Tibial artery (tissue), 4 donors: ENCODE measurements around the gene CDK5.

Experiments
- DNase-seq, 2 donors: peaks; one replicate each; pipeline ENCODE4 v3.0.0-alpha.2; 2019
- H3K27ac ChIP-seq, 2 donors: fragments of 200-600 bp; sonication (generic) in 1 of 2; 1 replicate in 1 of 2; 2 replicates in 1 of 2; pipeline ENCODE4 v1.5.1; 2018 to 2019; ENCODE audit warnings: mild to moderate bottlenecking in 1 of 2
- H3K27me3 ChIP-seq, 2 donors: fragments of 200-600 bp; sonication (generic) in 1 of 2; one replicate each; pipeline versions ENCODE4 v1.5.1 to v1.6.0; 2016 to 2019
- H3K36me3 ChIP-seq, 3 donors: fragments of 200-600 bp; sonication (generic) in 2 of 3; one replicate each; pipeline ENCODE4 v1.5.1; 2016 to 2019; ENCODE audit warnings: mild to moderate bottlenecking in 2 of 3
- H3K4me1 ChIP-seq, 4 donors: fragments of 200-600 bp; sonication (generic) in 2 of 4; 1 replicate in 3 of 4; 2 replicates in 1 of 4; pipeline ENCODE4 v1.5.1; 2016 to 2019
- H3K4me3 ChIP-seq, 2 donors: fragments of 200-600 bp; sonication (generic) in 1 of 2; 1 replicate in 1 of 2; 2 replicates in 1 of 2; pipeline ENCODE4 v1.5.1; 2018 to 2019; ENCODE audit warnings: mild to moderate bottlenecking in 2 of 2
- H3K9me3 ChIP-seq, 3 donors: fragments of 200-600 bp; sonication (generic) in 1 of 3; one replicate each; pipeline ENCODE4 v1.5.1; 2016 to 2019
- CTCF ChIP-seq, 2 experiments: fragments of 200-600 bp in 1 of 2; fragments of 450-650 bp in 1 of 2; IDR thresholded peaks; one replicate each; pipeline ENCODE4 v1.5.1; 2017 to 2019; ENCODE audit warnings: antibody characterized with exemption in 2 of 2, mild to moderate bottlenecking in 1 of 2, moderate library complexity in 1 of 2
- intact Hi-C: fragments of 100-400 bp; cut with DNase I; formaldehyde crosslinking; loops from one replicate; pipeline ENCODE4 v1.15.0; 2023; ENCODE audit warnings: low total_unique reads

CDK5 gene

GRCh38 chr7:151093748-151094147, 36.1 kb upstream of the CDK5 start:
- no peak overlapping the region for H3K27ac ChIP-seq
- peaks cover 0 to 7% (median 0%) of the 10 kb centered on the region in 3 donors for H3K36me3 ChIP-seq
- no peak for TF ChIP-seq CTCF (IDR thresholded peaks at IDR 0.05)
- no peak overlapping the region for H3K4me3 ChIP-seq
- no peaks in the 10 kb centered on the region for H3K9me3 ChIP-seq
- no peaks in the 10 kb centered on the region for H3K27me3 ChIP-seq
- intact Hi-C loops, result no loop called here
- no peak for DNase-seq
- H3K4me1 ChIP-seq, result peaks cover 0 to 34% (median 10%) of the 10 kb centered on the region in 4 donors

GRCh38 chr7:151091988-151092387, 34.3 kb upstream of the CDK5 start:
- Histone ChIP-seq H3K4me1 (peaks cover 0 to 44% (median 19%) of the 10 kb centered on the region in 4 donors), H3K4me3 (no peak overlapping the region), H3K36me3 (no peaks in the 10 kb centered on the region), H3K27me3 (no peaks in the 10 kb centered on the region), H3K9me3 (no peaks in the 10 kb centered on the region), H3K27ac (no peak overlapping the region)
- DNase-seq, result no peak
- TF ChIP-seq CTCF (IDR thresholded peaks at IDR 0.05), result no peak
- intact Hi-C loops, result no loop called here

- no peak overlapping the region for H3K27ac ChIP-seq
- no peak for DNase-seq
- H3K36me3 ChIP-seq, result no peaks in the 10 kb centered on the region
- peaks cover 0 to 44% (median 19%) of the 10 kb centered on the region in 4 donors for H3K4me1 ChIP-seq
- no peaks in the 10 kb centered on the region for H3K27me3 ChIP-seq
- intact Hi-C loops, result no loop called here
- no peaks in the 10 kb centered on the region for H3K9me3 ChIP-seq
- TF ChIP-seq CTCF (IDR thresholded peaks at IDR 0.05), result no peak
- H3K4me3 ChIP-seq, result no peak overlapping the region
Observed at GRCh38 chr7:151091431-151091830, 33.7 kb upstream of the CDK5 start.

- peaks cover 0 to 44% (median 19%) of the 10 kb centered on the region in 4 donors for H3K4me1 ChIP-seq
- H3K27ac ChIP-seq, result no peak overlapping the region
- intact Hi-C loops, result no loop called here
- H3K4me3 ChIP-seq, result no peak overlapping the region
- H3K36me3 ChIP-seq, result no peaks in the 10 kb centered on the region
- no peaks in the 10 kb centered on the region for H3K9me3 ChIP-seq
- no peak for DNase-seq
- no peak for TF ChIP-seq CTCF (IDR thresholded peaks at IDR 0.05)
- H3K27me3 ChIP-seq, result no peaks in the 10 kb centered on the region
Observed at GRCh38 chr7:151091003-151091402, 33.3 kb upstream of the CDK5 start.

- Histone ChIP-seq H3K27me3 (no peaks in the 10 kb centered on the region), H3K9me3 (no peaks in the 10 kb centered on the region), H3K27ac (peak overlapping the region; percentile 39 to 82), H3K36me3 (no peaks in the 10 kb centered on the region), H3K4me3 (no peak overlapping the region), H3K4me1 (peaks cover 0 to 53% (median 26%) of the 10 kb centered on the region in 4 donors)
- intact Hi-C loops, result no loop called here
- DNase-seq, result no peak
- TF ChIP-seq CTCF (IDR thresholded peaks at IDR 0.05), result no peak
Observed at GRCh38 chr7:151089893-151090730, 32.4 kb upstream of the CDK5 start.
